SK-N-SH (cell line): Measurements from ENCODE around the gene P2RX4. TPM values are rescaled to one million over a fixed set of nuclear protein-coding genes. Genes with fewer than 3 reads are reported as not detected.

Source experiments
- CTCF ChIA-PET: fragments of 300-600, 350-600 bp; formaldehyde crosslinking; extraction: SDS; loops from one replicate; lab custom pipeline; 2021; lab: Yijun Ruan, JAX
- POLR2A ChIA-PET: fragments of 350-600 bp; sonication (Branson Sonifier 250); formaldehyde crosslinking; extraction: SDS; loops from one replicate; lab custom pipeline; 2020; ENCODE audit warnings: antibody characterized with exemption, inconsistent platforms; lab: Yijun Ruan, JAX
- DNase-seq: peaks from one replicate; pipeline ENCODE4 v3.0.0; 2012
- H2AFZ ChIP-seq: fragments of 200-600 bp; sonication (generic); 2 replicates; pipeline ENCODE4 v1.8.1; 2016; ENCODE audit warnings: antibody characterized with exemption, mild to moderate bottlenecking, low read depth
- H3F3A ChIP-seq: fragments of 200-600 bp; sonication (generic); replicated peaks from 2 replicates; pipeline ENCODE3; 2016; ENCODE audit warnings: antibody characterized with exemption, mild to moderate bottlenecking; ENCODE audit not compliant: insufficient read depth
- H3K27ac ChIP-seq, 2 experiments: fragments of 200-500 bp in 1 of 2; fragments of 200-600 bp in 1 of 2; sonication (Bioruptor generic) in 1 of 2; sonication (generic), shearing (Covaris generic) in 1 of 2; 2 replicates each; pipeline versions ENCODE4 v1.5.1 to v1.6.1; 2014 to 2016; ENCODE audit warnings: low read depth in 2 of 2, inconsistent platforms in 1 of 2, low read length in 1 of 2, mild to moderate bottlenecking in 1 of 2, mixed read lengths in 1 of 2
- H3K27me3 ChIP-seq: fragments of 200-600 bp; sonication (generic), shearing (Covaris generic); 2 replicates; pipeline ENCODE4 v1.6.1; 2016; ENCODE audit warnings: mixed run types; ENCODE audit not compliant: insufficient read depth
- H3K36me3 ChIP-seq, 2 experiments: fragments of 200-500 bp in 1 of 2; fragments of 200-600 bp in 1 of 2; sonication (Bioruptor generic) in 1 of 2; sonication (generic) in 1 of 2; replicated peaks in 1 of 2; 2 replicates each; pipeline versions ENCODE3 to v1.5.1; 2014 to 2016; ENCODE audit warnings: low read length in 1 of 2, mild to moderate bottlenecking in 1 of 2; ENCODE audit not compliant: insufficient read depth in 2 of 2, control insufficient read depth in 1 of 2
- H3K4me1 ChIP-seq, 2 experiments: fragments of 200-500 bp in 1 of 2; fragments of 200-600 bp in 1 of 2; sonication (Bioruptor generic) in 1 of 2; sonication (generic), shearing (Covaris generic) in 1 of 2; 2 replicates each; pipeline versions ENCODE4 v1.5.1 to v1.6.1; 2014 to 2016; ENCODE audit warnings: low read depth in 1 of 2, low read length in 1 of 2, mixed run types in 1 of 2; ENCODE audit not compliant: insufficient read depth in 2 of 2, control insufficient read depth in 1 of 2
- H3K4me2 ChIP-seq: fragments of 200-600 bp; sonication (generic), shearing (Covaris generic); 2 replicates; pipeline ENCODE4 v1.6.1; 2017; ENCODE audit warnings: mixed run types
- H3K4me3 ChIP-seq, 2 experiments: fragments of 200-500 bp in 1 of 2; fragments of 200-600 bp in 1 of 2; sonication (Bioruptor generic) in 1 of 2; sonication (generic), shearing (Covaris generic) in 1 of 2; 2 replicates each; pipeline versions ENCODE4 v1.5.1 to v1.8.1; 2014 to 2016; ENCODE audit warnings: low read depth in 2 of 2, inconsistent platforms in 1 of 2, low read length in 1 of 2, mild to moderate bottlenecking in 1 of 2, mixed read lengths in 1 of 2, moderate library complexity in 1 of 2
- H3K79me2 ChIP-seq: fragments of 200-600 bp; sonication (generic); 2 replicates; pipeline ENCODE4 v1.8.1; 2017; ENCODE audit warnings: mild to moderate bottlenecking; ENCODE audit not compliant: insufficient read depth
- H3K9ac ChIP-seq: fragments of 200-600 bp; sonication (generic); 2 replicates; pipeline ENCODE4 v1.6.1; 2017; ENCODE audit warnings: mixed run types
- H3K9me2 ChIP-seq: fragments of 200-600 bp; sonication (generic); 2 replicates; pipeline ENCODE4 v1.6.1; 2017; ENCODE audit warnings: mixed run types
- H3K9me3 ChIP-seq: fragments of 200-600 bp; sonication (generic); 2 replicates; pipeline ENCODE4 v1.6.1; 2017; ENCODE audit warnings: mixed run types, mild to moderate bottlenecking, moderate library complexity
- H4K20me1 ChIP-seq: fragments of 200-600 bp; sonication (generic); 2 replicates; pipeline ENCODE4 v1.6.1; 2017; ENCODE audit warnings: mild to moderate bottlenecking, mixed run types; ENCODE audit not compliant: insufficient read depth
- CHD2 ChIP-seq: fragments of 150-350 bp; IDR thresholded peaks from 2 replicates; pipeline ENCODE4 v1.6.1; 2018; ENCODE audit warnings: low read length; ENCODE audit not compliant: partially characterized antibody
- FOSL2 ChIP-seq: IDR thresholded peaks from 2 replicates; pipeline ENCODE4 v1.4.0; 2012; ENCODE audit warnings: low read depth, mild to moderate bottlenecking, moderate library complexity, borderline replicate concordance
- FOXM1 ChIP-seq: IDR thresholded peaks from 2 replicates; pipeline ENCODE4 v1.4.0; 2012; ENCODE audit warnings: low read depth, mild to moderate bottlenecking
- GATA2 ChIP-seq: sonication (generic); formaldehyde crosslinking; IDR thresholded peaks from 2 replicates; pipeline ENCODE4 v1.5.0; 2020; ENCODE audit warnings: mild to moderate bottlenecking, missing genetic modification reagents
- IRF3 ChIP-seq: fragments of 150-350 bp; IDR thresholded peaks from 2 replicates; pipeline ENCODE4 v1.6.1; 2016; ENCODE audit warnings: mild to moderate bottlenecking, low read depth, low read length
- MAX ChIP-seq: IDR thresholded peaks from 2 replicates; pipeline ENCODE4 v1.4.0; 2012; ENCODE audit warnings: low read depth
- MEF2A ChIP-seq: IDR thresholded peaks from 2 replicates; pipeline ENCODE4 v1.4.0; 2012; ENCODE audit warnings: low read depth, borderline replicate concordance
- MXI1 ChIP-seq: IDR thresholded peaks from 2 replicates; pipeline ENCODE4 v1.6.1; 2012; ENCODE audit warnings: mild to moderate bottlenecking, low read depth, low read length, improper control_type of control experiment
- NFIC ChIP-seq: IDR thresholded peaks from 2 replicates; pipeline ENCODE4 v1.4.0; 2012; ENCODE audit warnings: borderline replicate concordance
- NRF1 ChIP-seq: IDR thresholded peaks from 2 replicates; pipeline ENCODE4 v1.6.1; 2012; ENCODE audit warnings: low read depth, mild to moderate bottlenecking, low read length
- POLR2AphosphoS5 ChIP-seq: IDR thresholded peaks from 2 replicates; pipeline ENCODE4 v1.6.1; 2012; ENCODE audit warnings: low read depth, low read length
- RAD21 ChIP-seq: IDR thresholded peaks from 2 replicates; pipeline ENCODE4 v1.6.1; 2012; ENCODE audit warnings: mild to moderate bottlenecking, low read length
- RCOR1 ChIP-seq: fragments of 150-350 bp; IDR thresholded peaks from 2 replicates; pipeline ENCODE4 v1.6.1; 2017; ENCODE audit warnings: antibody characterized with exemption, low read length
- RFX5 ChIP-seq: IDR thresholded peaks from 2 replicates; pipeline ENCODE4 v1.6.1; 2012; ENCODE audit warnings: mild to moderate bottlenecking, improper control_type of control experiment, low read length
- RXRA ChIP-seq: IDR thresholded peaks from 2 replicates; pipeline ENCODE4 v1.4.0; 2012; ENCODE audit warnings: low read depth, mild to moderate bottlenecking, borderline replicate concordance
- SMC3 ChIP-seq: IDR thresholded peaks from 2 replicates; pipeline ENCODE4 v1.6.1; 2012; ENCODE audit warnings: low read depth, low read length, improper control_type of control experiment
- TAF1 ChIP-seq: IDR thresholded peaks from 2 replicates; pipeline ENCODE4 v1.6.1; 2012; ENCODE audit warnings: low read depth, mild to moderate bottlenecking, low read length, moderate library complexity, borderline replicate concordance
- TEAD4 ChIP-seq: IDR thresholded peaks from 2 replicates; pipeline ENCODE4 v1.4.0; 2012; ENCODE audit warnings: mild to moderate bottlenecking, borderline replicate concordance; ENCODE audit not compliant: insufficient read depth
- ZBTB33 ChIP-seq: IDR thresholded peaks from 2 replicates; pipeline ENCODE4 v1.4.0; 2012; ENCODE audit warnings: low read depth, borderline replicate concordance
- WGBS: methylation state at CpG from one replicate; pipeline ENCODE4 v1.1.6; 2017; ENCODE audit warnings: low lambda C conversion rate; 5-methylcytosine and 5-hydroxymethylcytosine counted together
- polyA plus RNA-seq, 3 experiments: library from polyadenylated mRNA; depleted of rRNA; stranded (reverse); fragments of >200 nt; gene quantifications; 2 replicates each; pipeline ENCODE4 v1.2.3, GENCODE V29; 2012

P2RX4 gene
- polyA plus RNA-seq, 1 of the 3 experiments (the other 2 are of a cell fraction), result 32.2 TPM

GRCh38 chr12:121166356-121166755, 43.6 kb upstream of the P2RX4 start:
- H3K9me3 ChIP-seq, result no peaks in the 10 kb centered on the region
- no peaks in the 10 kb centered on the region for H3K4me1 ChIP-seq
- no peak overlapping the region for H3K4me2 ChIP-seq
- H4K20me1 ChIP-seq, result no peaks in the 10 kb centered on the region
- H2AFZ ChIP-seq, result no peak overlapping the region
- no peak for DNase-seq
- H3K27me3 ChIP-seq, result no peaks in the 10 kb centered on the region
- WGBS, result 86% methylated on average over 1 of the region's 1 CpG
- no peak for TF ChIP-seq MAX
- TF ChIP-seq TAF1, result no peak
- TF ChIP-seq IRF3, result no peak
- H3K9ac ChIP-seq, result no peak overlapping the region
- POLR2A ChIA-PET, result no interaction called here
- no peaks in the 10 kb centered on the region for H3K36me3 ChIP-seq
- H3F3A ChIP-seq, result no peaks in the 10 kb centered on the region
- CTCF ChIA-PET, result no interaction called here
- H3K27ac ChIP-seq, result no peak overlapping the region
- no peaks in the 10 kb centered on the region for H3K79me2 ChIP-seq
- no peaks in the 10 kb centered on the region for H3K9me2 ChIP-seq
- H3K4me3 ChIP-seq, result no peak overlapping the region

- H3K27me3 ChIP-seq, result no peaks in the 10 kb centered on the region
- no peaks in the 10 kb centered on the region for H3K36me3 ChIP-seq
- H3K4me2 ChIP-seq, result no peak overlapping the region
- no peaks in the 10 kb centered on the region for H3K9me2 ChIP-seq
- no peaks in the 10 kb centered on the region for H3K9me3 ChIP-seq
- POLR2A ChIA-PET, result interaction anchor here (0.6 kb wide), 1 partner anchor 490 kb away, joined by 3 read pairs; no protein-coding TSS in a partner anchor
- no peak for TF ChIP-seq POLR2AphosphoS5
- TF ChIP-seq RAD21, result no peak
- no peak for TF ChIP-seq RCOR1
- TF ChIP-seq FOSL2, result no peak
- no peak for TF ChIP-seq CHD2
- TF ChIP-seq MXI1, result no peak
- no peak for TF ChIP-seq RXRA
- H4K20me1 ChIP-seq, result no peaks in the 10 kb centered on the region
- H3F3A ChIP-seq, result no peaks in the 10 kb centered on the region
- no peak overlapping the region for H3K9ac ChIP-seq
- no peaks in the 10 kb centered on the region for H3K79me2 ChIP-seq
- H3K27ac ChIP-seq, result no peak overlapping the region
- no peaks in the 10 kb centered on the region for H3K4me1 ChIP-seq
- CTCF ChIA-PET, result no interaction called here
- 79% methylated on average over 11 of the region's 14 CpGs for WGBS
- H2AFZ ChIP-seq, result no peak overlapping the region
- H3K4me3 ChIP-seq, result no peak overlapping the region
- DNase-seq, result no peak
Observed at GRCh38 chr12:121167232-121167820, 42.6 kb upstream of the P2RX4 start.

- Histone ChIP-seq H4K20me1 (no peaks in the 10 kb centered on the region), H3K27ac (no peak overlapping the region), H3K9ac (no peak overlapping the region), H3K4me2 (no peak overlapping the region), H3K4me3 (no peak overlapping the region), H3K36me3 (no peaks in the 10 kb centered on the region), H2AFZ (no peak overlapping the region), H3K4me1 (no peaks in the 10 kb centered on the region), H3K9me2 (no peaks in the 10 kb centered on the region), H3K27me3 (no peaks in the 10 kb centered on the region), H3F3A (no peaks in the 10 kb centered on the region), H3K9me3 (no peaks in the 10 kb centered on the region), H3K79me2 (no peaks in the 10 kb centered on the region)
- CTCF ChIA-PET, result no interaction called here
- WGBS, result 78% methylated on average over 3 of the region's 3 CpGs
- no peak for DNase-seq
- POLR2A ChIA-PET, result no interaction called here
- TF ChIP-seq RAD21 (no peak), MEF2A (no peak), SMC3 (no peak), NFIC (no peak), FOXM1 (no peak), TEAD4 (no peak), GATA2 (CRISPR knock-in tag) (no peak), RFX5 (no peak), NRF1 (no peak), ZBTB33 (no peak)
Observed at GRCh38 chr12:121167951-121168350, 42.0 kb upstream of the P2RX4 start.
